ENCODE measurements around the gene CDK10.

The CDK10 gene

DNA sequence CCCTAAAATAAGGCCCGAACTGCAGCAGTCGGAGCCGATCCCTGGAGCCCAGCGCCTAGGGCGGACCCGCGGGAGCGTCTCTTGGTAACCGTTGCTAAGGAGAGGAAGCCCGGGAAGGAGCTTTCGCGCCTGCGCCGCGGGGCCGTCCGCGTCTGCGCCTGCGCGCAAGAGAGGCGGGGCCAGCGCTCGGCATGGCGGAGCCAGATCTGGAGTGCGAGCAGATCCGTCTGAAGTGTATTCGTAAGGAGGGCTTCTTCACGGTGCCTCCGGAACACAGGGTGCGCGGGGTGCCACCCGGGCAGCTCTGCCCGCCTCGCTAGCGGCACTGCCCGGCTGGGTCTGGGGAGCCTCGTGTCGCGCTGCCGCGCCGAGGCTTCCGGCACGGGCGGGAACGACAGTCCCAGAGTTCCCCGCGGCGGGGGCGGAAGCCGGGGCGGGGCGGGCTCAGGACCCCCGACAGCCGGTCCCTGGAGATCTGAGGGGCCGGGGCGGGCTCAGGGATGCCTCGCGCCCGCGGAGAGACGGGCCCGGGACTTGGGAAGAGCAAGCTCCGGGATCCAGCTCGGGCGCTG, at the start of gene CDK10:
Gene CDK10, plus strand, starts transcription at position 170 of the 572 bp plus-strand sequence. Its CDS starts 22 bp downstream, at position 192.
- H3K4me3 ChIP-seq (ENCODE audit: low read length) = peak within 1 kb of the TSS; percentile 66
- TF ChIP-seq ZNF274 (IDR thresholded peaks at IDR 0.05; ENCODE audit: low read depth, low read length) = no peak

GRCh38 chr16:89637379-89637778, 49.1 kb upstream of the CDK10 start:
- no peak for TF ChIP-seq ZNF274 (IDR thresholded peaks at IDR 0.05; ENCODE audit: low read depth, low read length)
- H3K4me3 ChIP-seq (ENCODE audit: low read length) = no peak overlapping the region

DNA sequence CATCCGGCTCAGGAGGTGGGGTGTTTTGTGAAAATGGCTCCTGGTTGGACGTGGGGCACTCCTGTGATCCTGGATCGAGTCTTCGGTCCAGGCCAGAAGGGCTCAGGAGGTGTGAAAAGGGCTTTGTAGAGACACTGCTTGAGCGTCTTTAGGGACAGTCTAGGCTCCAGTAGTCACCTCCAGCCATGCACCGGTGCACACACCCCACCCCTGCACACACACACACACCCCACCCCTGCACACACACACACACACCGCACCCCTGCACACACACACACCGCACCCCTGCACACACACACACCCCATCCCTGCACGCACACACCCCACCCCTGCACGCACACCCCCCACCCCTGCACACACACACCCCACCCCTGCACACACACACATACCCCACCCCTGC, 48.0 kb upstream of the CDK10 start:
- TF ChIP-seq ZNF274 (IDR thresholded peaks at IDR 0.05; ENCODE audit: low read depth, low read length) = no peak
- H3K4me3 ChIP-seq (ENCODE audit: low read length) = no peak overlapping the region

- TF ChIP-seq ZNF274 (IDR thresholded peaks at IDR 0.05; ENCODE audit: low read depth, low read length) = no peak
Measured at GRCh38 chr16:89639385-89639784, 47.1 kb upstream of the CDK10 start.

DNA sequence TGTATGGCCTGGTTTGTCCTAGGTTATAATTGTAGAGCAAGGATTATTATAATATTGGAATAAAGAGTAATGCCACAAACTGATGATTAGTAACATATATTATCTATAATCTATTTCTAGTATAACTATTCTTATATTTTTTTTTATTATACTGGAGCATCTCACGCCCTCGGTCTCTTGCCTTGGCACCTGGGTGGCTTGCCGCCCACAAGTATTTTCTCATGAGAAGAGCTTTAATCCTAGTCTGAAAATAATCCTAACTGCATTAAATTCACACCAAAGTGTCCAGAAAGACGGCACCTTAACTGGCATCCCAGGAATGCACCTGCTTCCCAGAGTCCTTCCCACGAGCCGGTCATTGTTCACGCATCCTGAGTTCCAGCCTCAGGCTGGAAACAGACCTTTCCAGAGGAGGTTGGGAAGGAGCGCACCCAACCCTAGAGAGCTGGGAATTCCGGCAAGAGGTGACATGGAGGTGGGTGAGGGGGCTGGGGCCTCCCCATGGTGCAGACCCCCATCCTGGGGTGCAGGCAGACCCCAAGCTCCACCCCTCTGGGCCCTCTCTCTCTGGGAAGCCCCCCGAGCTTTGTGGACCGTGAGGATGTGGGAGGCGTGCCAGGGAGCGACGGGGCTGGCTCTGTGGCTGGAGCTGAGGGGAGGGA, 44.9 kb upstream of the CDK10 start:
- no peak overlapping the region for H3K4me3 ChIP-seq (ENCODE audit: low read length)
- no peak for TF ChIP-seq ZNF274 (IDR thresholded peaks at IDR 0.05; ENCODE audit: low read depth, low read length)

More at GRCh38 chr16:89639385-89639784, 47.1 kb upstream of the CDK10 start:
- H3K4me3 ChIP-seq (ENCODE audit: low read length) = no peak overlapping the region

DNA sequence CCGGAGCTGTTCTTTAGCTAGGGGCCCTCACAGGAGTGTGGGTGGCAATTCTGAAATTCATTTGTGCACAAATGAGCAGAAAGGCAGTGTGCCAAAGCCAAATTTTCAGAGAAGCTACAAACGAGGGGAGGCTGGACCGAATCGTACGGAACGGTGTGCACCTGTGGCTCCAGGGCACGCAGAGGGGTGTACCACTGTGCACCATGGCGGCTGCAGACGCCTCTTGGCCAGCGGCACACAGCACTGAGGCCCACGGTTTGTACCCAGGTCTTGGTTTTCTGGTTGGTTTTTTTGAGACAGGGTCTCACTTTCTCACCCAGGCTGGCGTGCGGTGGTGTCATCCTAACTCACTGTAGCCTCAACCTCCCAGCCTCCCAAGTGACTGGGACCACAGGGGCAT, 43.9 kb upstream of the CDK10 start:
- TF ChIP-seq ZNF274 (IDR thresholded peaks at IDR 0.05; ENCODE audit: low read depth, low read length) = no peak
- H3K4me3 ChIP-seq (ENCODE audit: low read length) = no peak overlapping the region

- H3K4me3 ChIP-seq (ENCODE audit: low read length) = no peak overlapping the region
- TF ChIP-seq ZNF274 (IDR thresholded peaks at IDR 0.05; ENCODE audit: low read depth, low read length) = no peak
Measured at GRCh38 chr16:89643769-89644300, 42.7 kb upstream of the CDK10 start.

DNA sequence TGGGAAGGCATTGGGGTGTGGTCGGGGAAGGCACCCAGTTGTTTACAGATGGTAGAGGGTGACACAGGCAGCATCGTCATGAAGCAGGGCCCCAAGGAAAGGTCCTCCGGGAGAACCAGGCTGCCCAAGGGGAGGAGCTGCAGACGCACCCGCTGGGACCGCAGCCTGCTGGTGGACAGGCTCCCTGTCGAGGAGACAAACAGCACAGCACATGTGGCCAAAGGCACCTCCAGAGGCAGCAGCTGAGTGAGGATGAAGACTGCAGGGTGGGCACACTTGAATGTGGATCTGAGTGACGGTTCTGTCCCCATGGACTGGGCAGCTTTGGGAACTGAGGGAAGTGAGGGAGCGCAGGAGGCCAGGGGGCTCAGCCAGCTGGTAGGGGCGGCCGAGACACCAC, 41.4 kb upstream of the CDK10 start:
- no peak for TF ChIP-seq ZNF274 (IDR thresholded peaks at IDR 0.05; ENCODE audit: low read depth, low read length)
- no peak overlapping the region for H3K4me3 ChIP-seq (ENCODE audit: low read length)

- H3K4me3 ChIP-seq (ENCODE audit: low read length) = no peak overlapping the region
- no peak for TF ChIP-seq ZNF274 (IDR thresholded peaks at IDR 0.05; ENCODE audit: low read depth, low read length)
Measured at GRCh38 chr16:89646270-89646669, 40.2 kb upstream of the CDK10 start.

- H3K4me3 ChIP-seq (ENCODE audit: low read length) = no peak overlapping the region
- no peak for TF ChIP-seq ZNF274 (IDR thresholded peaks at IDR 0.05; ENCODE audit: low read depth, low read length)
Measured at GRCh38 chr16:89646906-89647305, 39.6 kb upstream of the CDK10 start.

DNA sequence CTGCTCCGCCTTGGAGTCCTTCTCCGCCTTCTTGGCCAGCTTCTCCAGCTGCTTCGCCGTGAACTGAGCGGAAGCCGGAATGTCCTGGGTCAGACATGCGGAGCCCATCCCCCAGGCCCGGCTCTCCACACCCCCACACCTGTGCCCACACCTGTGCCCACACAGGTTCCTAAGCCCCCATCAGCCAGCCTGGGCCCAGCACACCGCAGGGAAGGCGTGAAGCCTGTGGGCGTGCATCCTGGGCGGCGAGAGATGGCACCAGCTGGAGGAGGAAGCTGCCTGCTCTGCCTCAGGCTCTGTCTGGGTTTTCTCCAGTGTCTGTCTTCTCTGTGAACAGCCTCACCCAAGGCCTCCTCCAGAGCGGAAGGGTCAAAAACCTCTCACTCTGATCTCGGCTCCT, 34.9 kb upstream of the CDK10 start:
- TF ChIP-seq ZNF274 (IDR thresholded peaks at IDR 0.05; ENCODE audit: low read depth, low read length) = no peak
- no peak overlapping the region for H3K4me3 ChIP-seq (ENCODE audit: low read length)

GRCh38 chr16:89653656-89654295, 32.7 kb upstream of the CDK10 start:
- H3K4me3 ChIP-seq (ENCODE audit: low read length) = no peak overlapping the region
- TF ChIP-seq ZNF274 (IDR thresholded peaks at IDR 0.05; ENCODE audit: low read depth, low read length) = no peak

DNA sequence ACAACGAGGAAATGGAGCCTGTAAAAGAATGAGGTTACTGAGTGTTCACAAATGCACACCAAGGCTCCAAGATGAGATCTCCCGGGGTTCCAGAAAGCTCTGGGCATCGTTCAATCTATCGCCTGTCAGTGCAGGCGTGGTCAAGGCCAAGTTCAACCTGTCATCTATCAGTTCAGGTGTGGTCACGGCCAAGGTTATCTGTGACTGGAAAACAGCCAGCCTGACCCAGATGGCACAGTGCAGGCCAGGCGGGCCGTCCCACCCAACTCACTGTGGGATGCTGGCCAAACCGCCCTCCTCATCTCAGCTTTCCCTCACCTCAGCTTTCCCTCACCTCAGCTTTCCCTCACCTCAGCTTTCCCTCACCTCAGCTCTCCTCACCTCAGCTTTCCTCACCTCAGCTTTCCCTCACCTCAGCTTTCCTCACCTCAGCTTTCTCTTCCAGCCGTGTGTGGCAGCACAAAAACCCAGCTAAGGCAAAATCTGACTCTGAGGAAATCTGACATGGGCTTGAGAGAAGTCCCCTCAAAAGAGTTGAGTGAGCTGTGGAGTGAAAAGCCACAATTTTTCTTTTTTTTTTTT, 31.3 kb upstream of the CDK10 start:
- H3K4me3 ChIP-seq (ENCODE audit: low read length) = no peak overlapping the region

DNA sequence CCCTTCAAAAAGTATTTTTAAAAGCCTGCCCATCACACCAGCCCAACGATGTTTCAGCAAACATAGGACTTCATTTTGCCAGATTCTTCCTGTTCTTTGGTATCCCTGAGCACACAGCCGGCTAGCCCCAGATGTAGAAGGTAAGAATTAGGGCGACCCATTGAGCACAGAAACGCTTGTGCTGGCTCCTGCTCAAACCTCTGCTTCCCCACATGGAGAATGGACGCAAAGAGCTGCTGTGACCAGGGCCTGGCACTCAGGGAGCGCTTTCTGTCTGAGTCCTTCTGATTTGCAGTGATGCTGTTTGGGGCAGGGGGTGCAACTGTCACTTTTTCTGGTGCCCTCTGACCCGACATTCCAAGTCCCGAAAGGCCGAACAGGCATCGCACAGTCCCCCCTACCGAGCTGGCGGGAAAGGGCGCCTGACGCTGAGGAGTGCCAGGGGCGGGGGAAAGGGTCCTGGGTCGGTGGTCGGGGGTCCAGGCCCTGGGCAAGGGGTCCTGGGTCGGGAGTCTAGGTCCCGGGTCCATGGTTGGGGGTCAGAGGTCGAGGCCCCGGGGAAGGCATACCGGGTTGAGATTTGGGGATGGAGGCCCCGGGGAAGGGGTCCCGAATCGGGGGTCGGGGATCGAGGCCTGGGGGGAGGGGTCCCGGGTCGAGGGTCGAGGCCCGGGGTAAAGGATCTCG, 29.9 kb upstream of the CDK10 start:
- TF ChIP-seq ZNF274 (IDR thresholded peaks at IDR 0.05; ENCODE audit: low read depth, low read length) = no peak
- H3K4me3 ChIP-seq (ENCODE audit: low read length) = peak overlapping the region; percentile 93

More for the DNA sequence above, 31.3 kb upstream of the CDK10 start:
- no peak for TF ChIP-seq ZNF274 (IDR thresholded peaks at IDR 0.05; ENCODE audit: low read depth, low read length)

All from GM08714 (cell line).